COLO668 (cell line): Measurements from ENCODE around the gene DNASE1L3.

Experiments
- DNase-seq: peaks from one replicate; lab custom pipeline; 2025; ENCODE audit not compliant: unreplicated experiment; lab: John Stamatoyannopoulos, UW

Gene DNASE1L3

GRCh38 chr3:58180099-58180880, 30.5 kb downstream of the DNASE1L3 start:
- no peak for DNase-seq

- DNase-seq: peak; percentile 31
Measured at GRCh38 chr3:58179235-58180098, 31.3 kb downstream of the DNASE1L3 start.

- no peak for DNase-seq
Measured at GRCh38 chr3:58178528-58179234, 32.1 kb downstream of the DNASE1L3 start.

GRCh38 chr3:58177747-58178527, 32.8 kb downstream of the DNASE1L3 start:
- peak; percentile 76 for DNase-seq

GRCh38 chr3:58176827-58177489, 33.8 kb downstream of the DNASE1L3 start:
- no peak for DNase-seq

- no peak for DNase-seq
Measured at GRCh38 chr3:58176185-58176530, 34.6 kb downstream of the DNASE1L3 start.

- no peak for DNase-seq
Measured at GRCh38 chr3:58175437-58176184, 35.2 kb downstream of the DNASE1L3 start.

GRCh38 chr3:58175187-58175436, 35.7 kb downstream of the DNASE1L3 start:
- no peak for DNase-seq

- DNase-seq: peak; percentile 76
Measured at GRCh38 chr3:58173669-58174398, 36.9 kb downstream of the DNASE1L3 start.

GRCh38 chr3:58173029-58173668, 37.6 kb downstream of the DNASE1L3 start:
- DNase-seq: peak; percentile 32

- DNase-seq: no peak
Measured at GRCh38 chr3:58171126-58171525, 39.6 kb downstream of the DNASE1L3 start.

GRCh38 chr3:58170376-58170775, 40.4 kb downstream of the DNASE1L3 start:
- no peak for DNase-seq

- no peak for DNase-seq
Measured at GRCh38 chr3:58169371-58169770, 41.4 kb downstream of the DNASE1L3 start.

GRCh38 chr3:58168498-58168897, 42.3 kb downstream of the DNASE1L3 start:
- no peak for DNase-seq

- peak; percentile 35 for DNase-seq
Measured at GRCh38 chr3:58167431-58168351, 43.1 kb downstream of the DNASE1L3 start.

GRCh38 chr3:58164906-58165821, 45.6 kb downstream of the DNASE1L3 start:
- DNase-seq: peak; percentile 22
